GM19351 (cell line): Measurements from ENCODE around the gene HTATIP2.
"Not testable (repeated sequence)": the region's sequence is repeated elsewhere in the genome, so short reads cannot be mapped to it uniquely, and the experiment has no call there.

Experiments
- ATAC-seq: cut with Tn5 transposase; IDR thresholded peaks from one replicate; pipeline ENCODE4 v1.9.1; 2021; ENCODE audit warnings: mild to moderate bottlenecking, moderate library complexity; ENCODE audit not compliant: unreplicated experiment

HTATIP2 gene

DNA sequence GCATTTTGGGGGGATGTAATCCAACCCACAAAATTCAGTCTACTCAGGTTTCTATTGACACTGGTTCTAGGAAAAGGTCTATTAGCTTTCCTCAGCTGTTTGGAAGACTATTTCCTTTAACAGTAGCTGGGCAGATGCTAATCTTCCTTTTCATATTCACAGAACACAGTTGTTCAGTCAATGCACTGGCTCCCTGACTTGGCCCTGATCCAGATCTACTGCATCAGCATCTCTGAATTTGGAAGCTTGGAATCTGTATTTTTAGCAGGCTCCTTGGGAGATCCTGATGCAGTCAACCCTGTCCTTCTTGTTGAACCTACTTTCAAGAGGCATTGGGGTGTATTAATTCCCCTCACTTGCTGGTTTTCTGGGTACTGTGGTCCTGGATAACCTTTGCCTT lies 6.3 kb downstream of the HTATIP2 start:
- ATAC-seq, result no peak

- no peak for ATAC-seq
Observed at GRCh38 chr11:20372081-20372626, 8.6 kb downstream of the HTATIP2 start.

- ATAC-seq, result no peak
Observed at GRCh38 chr11:20373147-20373546, 9.6 kb downstream of the HTATIP2 start.

DNA sequence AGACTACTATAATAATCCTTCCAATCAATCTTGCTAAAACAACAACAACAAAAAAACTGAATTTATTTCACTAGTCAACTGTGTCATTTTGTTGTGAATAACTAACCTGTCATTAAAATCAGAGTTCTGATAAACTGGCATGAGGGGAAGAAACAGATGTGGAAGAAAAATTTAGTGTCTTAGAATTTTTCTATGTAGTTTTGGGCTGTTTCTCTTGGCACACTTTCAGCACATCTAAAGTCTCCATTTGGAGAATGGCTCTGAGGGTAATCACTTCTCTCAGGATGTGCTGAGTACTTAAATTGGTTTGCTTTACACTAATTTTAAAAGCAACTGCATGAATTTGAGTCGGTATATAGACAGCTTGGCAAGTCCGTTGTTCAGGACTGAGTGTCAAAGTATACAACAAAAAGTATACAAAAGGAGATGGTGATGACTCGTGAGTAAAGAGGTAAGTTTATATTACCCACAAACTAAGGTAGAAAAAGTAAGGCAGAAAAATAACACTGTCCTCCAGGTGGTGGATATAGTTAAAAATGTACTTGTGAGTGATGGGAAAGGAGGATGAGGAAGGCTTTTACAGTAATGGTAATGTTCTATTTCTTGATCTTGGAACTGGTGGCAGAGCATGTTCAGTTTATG lies 10.2 kb downstream of the HTATIP2 start:
- ATAC-seq, result no peak

GRCh38 chr11:20374741-20375300 lies 11.3 kb downstream of the HTATIP2 start:
- no peak for ATAC-seq

DNA sequence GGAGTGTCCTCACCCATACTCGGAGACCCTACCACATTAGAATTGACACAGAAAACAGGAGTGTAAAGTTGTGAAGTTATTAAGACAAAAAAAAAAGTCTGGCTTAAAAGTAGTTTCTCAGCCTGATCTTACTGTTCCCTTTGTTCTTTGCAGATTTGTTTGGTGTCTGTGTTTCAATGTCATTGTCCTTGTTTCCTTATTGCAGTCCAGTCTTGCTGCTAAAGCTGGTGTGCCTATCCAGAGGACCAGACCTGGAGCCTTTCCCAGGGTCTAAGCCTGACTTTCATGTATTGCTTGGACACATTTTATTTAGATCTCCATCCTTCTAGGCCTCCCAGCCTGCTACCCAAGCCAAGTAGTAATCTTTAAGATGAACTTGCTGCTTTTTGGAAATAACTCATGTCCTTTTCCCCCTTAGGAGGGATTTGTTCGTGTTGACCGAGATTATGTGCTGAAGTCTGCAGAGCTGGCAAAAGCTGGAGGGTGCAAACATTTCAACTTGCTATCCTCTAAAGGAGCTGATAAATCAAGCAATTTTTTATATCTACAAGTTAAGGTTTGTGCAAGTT lies 12.7 kb downstream of the HTATIP2 start:
- no peak for ATAC-seq

- not testable (repeated sequence) for ATAC-seq
Observed at GRCh38 chr11:20385996-20386395, 22.5 kb downstream of the HTATIP2 start.

DNA sequence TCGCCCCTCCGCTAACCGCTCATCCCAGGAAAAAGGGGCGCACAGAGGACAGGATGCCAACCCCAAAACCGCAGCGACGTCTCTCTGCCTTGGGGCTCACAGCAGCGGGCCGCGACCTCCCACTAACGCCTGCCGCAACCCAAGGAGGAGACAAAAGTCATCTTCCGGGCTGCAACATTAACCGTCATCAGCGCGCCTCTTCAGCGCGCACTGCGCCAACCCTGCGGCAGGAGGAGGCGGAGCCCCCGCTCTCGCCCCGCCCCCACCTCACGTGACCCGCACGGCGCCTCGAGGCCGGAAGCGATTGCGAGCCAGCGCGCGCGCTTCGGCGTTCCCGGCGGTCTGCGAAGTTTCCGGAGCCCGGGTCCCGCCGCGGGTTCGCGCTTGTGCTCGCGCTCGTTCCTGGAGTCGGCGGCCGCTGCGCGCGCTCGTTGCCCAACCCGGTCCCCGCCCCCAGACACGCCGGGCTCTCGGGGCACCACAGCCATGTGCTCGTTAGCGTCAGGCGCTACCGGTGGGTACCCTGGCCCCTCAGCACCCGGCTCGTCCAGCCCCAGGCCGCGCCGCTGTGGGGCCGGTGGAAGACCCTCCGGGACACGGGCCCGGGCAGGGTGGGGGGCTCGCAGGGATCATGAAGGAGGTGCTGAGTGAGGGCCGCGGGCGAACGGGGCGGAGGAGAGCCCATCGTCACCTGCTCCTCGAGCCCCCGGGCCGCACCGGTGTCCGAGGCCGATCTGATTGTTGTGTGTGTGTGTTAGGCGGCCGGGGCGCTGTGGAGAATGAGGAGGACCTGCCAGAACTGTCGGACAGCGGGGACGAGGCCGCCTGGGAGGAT lies 24.0 kb downstream of the HTATIP2 start, which contains the start of gene PRMT3:
TSS of gene PRMT3 (plus strand) at position 456 of the 835 bp plus-strand sequence. CDS start at position 487, 31 bp downstream.
- peak; percentile 76 for ATAC-seq

- ATAC-seq, result peak; percentile 16
Observed at GRCh38 chr11:20388096-20389055, 24.9 kb downstream of the HTATIP2 start.

DNA sequence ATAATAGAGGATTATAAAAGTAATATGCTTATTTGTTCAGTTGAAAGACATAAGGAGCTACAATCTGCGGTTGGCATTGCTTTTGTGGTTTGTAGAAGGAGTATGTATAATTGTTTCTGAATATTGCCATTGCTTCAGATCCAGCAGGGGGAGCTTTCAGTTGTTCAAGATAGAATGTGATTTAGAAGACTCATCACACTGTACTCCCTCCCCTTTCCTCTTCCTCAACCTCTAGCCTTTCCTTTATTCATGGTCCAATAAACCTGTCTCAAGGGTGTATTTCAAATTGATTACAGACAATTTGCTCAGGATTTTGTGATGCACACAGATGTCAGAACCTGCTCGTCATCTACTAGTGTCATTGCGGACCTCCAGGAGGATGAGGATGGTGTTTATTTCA lies 33.8 kb downstream of the HTATIP2 start:
- ATAC-seq, result peak; percentile 96

- ATAC-seq, result no peak
Observed at GRCh38 chr11:20399498-20399897, 36.0 kb downstream of the HTATIP2 start.

DNA sequence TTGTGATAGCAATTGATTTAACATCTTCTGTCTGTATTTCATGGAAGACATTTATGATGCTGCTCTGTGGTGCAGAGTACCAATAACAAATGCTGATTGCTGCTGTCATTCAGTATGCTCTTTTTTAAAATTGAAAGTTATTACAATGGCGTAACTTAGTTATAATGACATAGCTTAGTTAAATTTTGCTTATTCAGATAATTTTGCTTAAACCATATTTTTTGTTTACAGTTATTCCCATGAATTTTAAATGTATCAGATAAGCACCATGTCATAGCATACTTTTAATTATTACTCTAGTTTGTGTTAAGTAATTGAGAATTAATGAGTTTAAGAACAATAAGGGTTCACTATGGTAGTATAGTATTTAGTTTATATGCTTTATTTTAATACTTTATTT lies 39.5 kb downstream of the HTATIP2 start:
- no peak for ATAC-seq

- no peak for ATAC-seq
Observed at GRCh38 chr11:20406484-20406883, 43.0 kb downstream of the HTATIP2 start.

DNA sequence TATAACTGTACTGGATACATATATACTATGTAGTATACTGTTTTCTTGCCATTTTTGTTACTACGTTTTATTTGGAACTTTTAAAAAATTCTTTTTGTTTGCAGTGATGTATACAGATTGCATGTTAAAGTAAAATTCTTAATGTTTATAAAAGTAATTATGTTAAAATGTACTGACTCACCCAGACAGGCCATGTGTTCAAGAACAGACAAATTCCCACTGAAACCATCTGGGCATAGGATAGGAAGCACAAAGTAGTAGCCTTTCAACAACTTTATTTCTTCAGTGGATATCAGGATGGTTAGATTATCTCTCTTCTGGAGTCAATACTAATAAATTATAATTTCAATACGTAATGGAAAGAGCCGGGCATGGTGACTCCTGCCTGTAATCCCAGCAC lies 43.8 kb downstream of the HTATIP2 start:
- ATAC-seq, result no peak

DNA sequence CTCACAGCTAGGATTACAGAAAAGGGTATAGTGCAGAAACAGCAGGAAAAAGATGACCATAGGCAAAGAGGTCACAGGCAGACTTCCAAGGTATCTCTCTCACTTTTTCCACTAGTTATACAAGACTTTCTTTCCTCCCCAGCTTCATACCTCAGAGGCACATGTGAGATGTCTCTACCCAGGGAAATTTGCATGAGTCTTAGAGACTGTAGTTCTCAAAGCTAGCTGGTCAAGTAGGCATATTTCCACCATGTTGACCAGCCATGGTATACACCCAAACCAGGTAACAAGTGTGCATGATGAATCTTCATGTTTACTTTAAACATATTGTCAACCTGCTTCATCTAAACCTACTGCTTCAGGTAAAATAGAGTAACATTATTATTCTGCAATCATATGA lies 51.9 kb downstream of the HTATIP2 start:
- no peak for ATAC-seq

GRCh38 chr11:20417771-20418170 lies 54.3 kb downstream of the HTATIP2 start:
- no peak for ATAC-seq

GRCh38 chr11:20421946-20422345 lies 58.4 kb downstream of the HTATIP2 start:
- ATAC-seq, result no peak

DNA sequence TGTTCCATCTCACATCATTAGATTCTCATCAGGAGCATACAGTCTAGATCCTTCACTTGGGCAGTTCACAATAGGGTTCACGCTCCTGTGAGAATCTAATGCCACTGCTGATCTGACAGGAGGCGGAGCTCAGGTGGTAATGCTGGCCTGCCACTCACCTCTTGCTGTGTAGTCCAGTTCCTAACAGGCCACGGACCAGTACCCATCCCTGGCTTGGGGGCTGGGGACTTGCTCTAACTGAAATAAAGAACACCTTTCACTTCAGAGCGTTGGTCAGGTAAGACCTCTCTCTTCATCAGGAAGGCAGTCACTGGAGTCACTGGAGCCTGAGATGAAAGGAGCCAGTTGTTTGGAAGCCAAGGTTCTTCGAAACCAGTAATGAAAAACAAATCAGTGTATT lies 65.7 kb downstream of the HTATIP2 start:
- ATAC-seq, result no peak
